ENCODE measurements around the gene TM2D3. TPM values are rescaled to one million over a fixed set of nuclear protein-coding genes. Genes with fewer than 3 reads are reported as not detected.

The TM2D3 gene
- total RNA-seq (2022; extraction: Qiagen RNA extraction) = 30.5 to 31.7 TPM (median 31.2 TPM) in 5 replicates

GRCh38 chr15:101652098-101652785 is at the start of gene TM2D3:
Gene TM2D3, minus strand, starts transcription at chr15:101652381. Its CDS starts 20 bp downstream, at chr15:101652361.

Other genes with a start within 250 kb of the TM2D3 start
- gene PCSK6, start 162.7 kb downstream of the TM2D3 start, total RNA-seq (2022; extraction: Qiagen RNA extraction) = 11.5 to 12.9 TPM (median 12.2 TPM) in 5 replicates
- gene TARS3, start 72.1 kb upstream of the TM2D3 start, total RNA-seq (2022; extraction: Qiagen RNA extraction) = 6.5 to 9.9 TPM (median 7.7 TPM) in 5 replicates
- not detected in 5 replicates for gene OR4F6, start 151.1 kb upstream of the TM2D3 start, total RNA-seq (2022; extraction: Qiagen RNA extraction)
- not detected in 5 replicates for gene OR4F15, start 159.8 kb upstream of the TM2D3 start, total RNA-seq (2022; extraction: Qiagen RNA extraction)

Measured in A549 treated with Hydrocortisone at 1 μM for 4 hours (cell line).